IPS-NIHi7 (cell line): ENCODE data around the gene TEX13A.
"Not testable (repeated sequence)": the region's sequence is repeated elsewhere in the genome, so short reads cannot be mapped to it uniquely, and the experiment has no call there.

Experiments
- DNase-seq: peaks from one replicate; pipeline ENCODE4 v3.0.0; 2012; ENCODE audit warnings: mixed read lengths; ENCODE audit errors: extremely low spot score

Gene TEX13A

GRCh38 chrX:105220636-105221035 is at the start of gene TEX13A:
TEX13A (minus strand) TSS chrX:105220694; CDS start chrX:105220397, 297 bp downstream.
- no peak for DNase-seq

- DNase-seq: no peak
These were observed 48.9 kb upstream of the TEX13A start for GRCh38 chrX:105269386-105269785.

GRCh38 chrX:105267167-105267566 is 46.7 kb upstream of the TEX13A start:
- no peak for DNase-seq

- no peak for DNase-seq
These were observed 46.0 kb upstream of the TEX13A start for GRCh38 chrX:105266456-105266855.

- DNase-seq: no peak
These were observed 44.6 kb upstream of the TEX13A start for GRCh38 chrX:105265093-105265492.

GRCh38 chrX:105263801-105264200 is 43.3 kb upstream of the TEX13A start:
- DNase-seq: no peak

GRCh38 chrX:105263171-105263570 is 42.7 kb upstream of the TEX13A start:
- no peak for DNase-seq

- peak; percentile 32 for DNase-seq
These were observed 40.0 kb upstream of the TEX13A start for GRCh38 chrX:105260291-105261043.

- no peak for DNase-seq
These were observed 20.6 kb upstream of the TEX13A start for GRCh38 chrX:105241056-105241455.

GRCh38 chrX:105237407-105237806 is 16.9 kb upstream of the TEX13A start:
- DNase-seq: not testable (repeated sequence)

- no peak for DNase-seq
These were observed 8.7 kb upstream of the TEX13A start for GRCh38 chrX:105229146-105229545.

- DNase-seq: no peak
These were observed 8.1 kb upstream of the TEX13A start for GRCh38 chrX:105228602-105229001.

- DNase-seq: no peak
These were observed 6.0 kb upstream of the TEX13A start for GRCh38 chrX:105226499-105226898.

GRCh38 chrX:105221374-105221773 is 880 bp upstream of the TEX13A start:
- DNase-seq: no peak

GRCh38 chrX:105219454-105220401 is 766 bp downstream of the TEX13A start:
- DNase-seq: no peak

- DNase-seq: no peak
These were observed 9.4 kb downstream of the TEX13A start for GRCh38 chrX:105211066-105211575.

GRCh38 chrX:105210258-105210657 is 10.2 kb downstream of the TEX13A start:
- peak; percentile 26 for DNase-seq

GRCh38 chrX:105209406-105209805 is 11.1 kb downstream of the TEX13A start:
- no peak for DNase-seq

- DNase-seq: peak; percentile 77
These were observed 28.6 kb downstream of the TEX13A start for GRCh38 chrX:105191878-105192277.

GRCh38 chrX:105190252-105190853 is 30.1 kb downstream of the TEX13A start:
- DNase-seq: peak; percentile 37

GRCh38 chrX:105189093-105189492 is 31.4 kb downstream of the TEX13A start:
- no peak for DNase-seq

GRCh38 chrX:105179644-105180043 is 40.9 kb downstream of the TEX13A start:
- no peak for DNase-seq
